Endothelial cell of umbilical vein (primary cell): ENCODE results near the gene EVC2. TPM values are rescaled to one million over a fixed set of nuclear protein-coding genes. Genes with fewer than 3 reads are reported as not detected.

Source experiments
- BruUV-seq: library from RNA; stranded (reverse); fragments of 400-500 nt; replicated peaks from 2 replicates; lab custom pipeline; 2021; lab: Mats Ljungman, UMichigan
- CTCF ChIA-PET: fragments of 300-600, 350-600 bp; sonication (Branson Sonifier 250); formaldehyde crosslinking; loops from one replicate; lab custom pipeline; 2021; ENCODE audit warnings: antibody characterized with exemption, inconsistent platforms; lab: Charles Lee
- POLR2A ChIA-PET: fragments of 300-600, 350-600 bp; sonication (Branson Sonifier 250); formaldehyde crosslinking; loops from one replicate; lab custom pipeline; 2021; ENCODE audit warnings: antibody characterized with exemption, inconsistent platforms; lab: Charles Lee
- DNase-seq: peaks from one replicate; pipeline ENCODE4 v3.0.0-alpha.2; 2011; ENCODE audit warnings: low read depth, low spot score
- FAIRE-seq: peaks from 2 replicates; lab custom pipeline; 2011; peaks lifted over from hg19 to GRCh38; lab: Jason Lieb, UNC
- H2AFZ ChIP-seq: 2 replicates; pipeline ENCODE4 v1.6.0; 2012; ENCODE audit warnings: low read depth, low read length, control low read depth, inconsistent platforms
- H3K27ac ChIP-seq: 2 replicates; pipeline ENCODE4 v1.5.1; 2011; ENCODE audit warnings: low read depth, mild to moderate bottlenecking, control low read depth, low read length, moderate library complexity; ENCODE audit not compliant: insufficient read depth
- H3K27me3 ChIP-seq, 2 experiments: 2 replicates each; pipeline versions ENCODE4 v1.6.0 to v1.6.1; 2011; ENCODE audit warnings: low read length in 2 of 2, mixed read lengths in 1 of 2; ENCODE audit not compliant: control insufficient read depth in 2 of 2, insufficient read depth in 2 of 2
- H3K36me3 ChIP-seq, 2 experiments: 2 replicates in 1 of 2; 3 replicates in 1 of 2; pipeline ENCODE4 v1.5.1; 2011; ENCODE audit warnings: low read length in 2 of 2, mild to moderate bottlenecking in 1 of 2, moderate library complexity in 1 of 2; ENCODE audit not compliant: control insufficient read depth in 2 of 2, insufficient read depth in 2 of 2; ENCODE audit errors: extremely low read depth in 1 of 2
- H3K4me1 ChIP-seq: 3 replicates; pipeline ENCODE4 v1.5.1; 2011; ENCODE audit warnings: mild to moderate bottlenecking, low read length; ENCODE audit not compliant: control insufficient read depth, insufficient read depth; ENCODE audit errors: extremely low read depth
- H3K4me2 ChIP-seq: 2 replicates; pipeline ENCODE4 v1.6.1; 2011; ENCODE audit warnings: low read length, control low read depth, mixed read lengths; ENCODE audit not compliant: insufficient read depth
- H3K4me3 ChIP-seq, 3 experiments: fragments of 200-600 bp in 1 of 3; sonication (generic), shearing (Covaris generic) in 1 of 3; replicated peaks in 1 of 3; 2 replicates each; pipeline ENCODE4 v1.5.1; 2011 to 2016; ENCODE audit warnings: control low read depth in 3 of 3, low read length in 3 of 3, mild to moderate bottlenecking in 2 of 3, inconsistent platforms in 1 of 3, low read depth in 1 of 3, moderate library complexity in 1 of 3; ENCODE audit not compliant: insufficient read depth in 1 of 3
- H3K79me2 ChIP-seq: 2 replicates; pipeline ENCODE4 v1.6.0; 2012; ENCODE audit warnings: low read length, inconsistent platforms; ENCODE audit not compliant: control insufficient read depth, insufficient read depth
- H3K9ac ChIP-seq: replicated peaks from 2 replicates; pipeline ENCODE3; 2011; ENCODE audit warnings: low read length, control low read depth; ENCODE audit not compliant: insufficient read depth; ENCODE audit errors: extremely low read depth
- H3K9me1 ChIP-seq: replicated peaks from 3 replicates; pipeline ENCODE4 v1.6.0; 2011; ENCODE audit warnings: mild to moderate bottlenecking, low read length; ENCODE audit not compliant: control insufficient read depth, insufficient read depth; ENCODE audit errors: extremely low read depth
- H3K9me3 ChIP-seq: replicated peaks from 2 replicates; pipeline ENCODE4 v1.5.1; 2012; ENCODE audit warnings: low read length, inconsistent platforms; ENCODE audit not compliant: control insufficient read depth, insufficient read depth
- H4K20me1 ChIP-seq: replicated peaks from 2 replicates; pipeline ENCODE3; 2011; ENCODE audit warnings: mild to moderate bottlenecking, low read length; ENCODE audit not compliant: control insufficient read depth, insufficient read depth; ENCODE audit errors: extremely low read depth
- EZH2 ChIP-seq: IDR thresholded peaks from 2 replicates; pipeline ENCODE4 v1.6.1; 2012; ENCODE audit warnings: borderline replicate concordance, low read depth, mild to moderate bottlenecking, moderate library complexity, low read length, inconsistent platforms; ENCODE audit not compliant: severe bottlenecking
- GATA2 ChIP-seq: IDR thresholded peaks from 2 replicates; pipeline ENCODE4 v1.7.0; 2011; ENCODE audit warnings: low read depth, mild to moderate bottlenecking, moderate library complexity, mixed read lengths, low read length; ENCODE audit not compliant: insufficient read length, insufficient read depth
- JUN ChIP-seq: IDR thresholded peaks from 2 replicates; pipeline ENCODE4 v1.6.1; 2011; ENCODE audit warnings: borderline replicate concordance, low read depth; ENCODE audit not compliant: insufficient read length, insufficient read depth
- MYC ChIP-seq: IDR thresholded peaks from one replicate; pipeline ENCODE4 v1.6.1; 2011; ENCODE audit warnings: mild to moderate bottlenecking, low read depth, low read length
- POLR2A ChIP-seq: IDR thresholded peaks from 2 replicates; pipeline ENCODE4 v1.6.1; 2012; ENCODE audit warnings: low read depth, mild to moderate bottlenecking, control low read depth, low read length
- dilution Hi-C: fragments of 300-500 bp; cut with MboI; formaldehyde crosslinking; loops from one replicate; pipeline ENCODE4 v1.15.0; 2019; ENCODE audit warnings: low sequenced_read_pairs; ENCODE audit not compliant: extremely low pct_ligation_motif_present
- intact Hi-C: fragments of 100-400 bp; cut with micrococcal nuclease; formaldehyde crosslinking; loops from one replicate; pipeline ENCODE4 v1.10.0; 2022
- polyA plus RNA-seq, 4 experiments: library from polyadenylated mRNA; depleted of rRNA in 3 of 4; stranded (reverse) in 3 of 4; unstranded in 1 of 4; fragments of >200 nt; gene quantifications; 2 replicates each; pipeline versions ENCODE4 v1.2.1 to v1.2.3, GENCODE V29; 2011 to 2012; ENCODE audit warnings: missing spikeins in 1 of 4
- total RNA-seq: library from RNA; stranded (reverse); gene quantifications from 2 replicates; pipeline ENCODE4 v1.2.3, GENCODE V29; 2021
- TF ChIP-seq, protein P1 (sequence below): IDR thresholded peaks from 2 replicates; pipeline ENCODE4 v1.6.1; 2011; ENCODE audit not compliant: insufficient read depth, insufficient read length
- TF ChIP-seq, protein P2 (sequence below), 2 donors: IDR thresholded peaks; 1 replicate in 1 of 2; 2 replicates in 1 of 2; pipeline ENCODE4 v1.5.1; 2011; ENCODE audit warnings: low read length in 2 of 2, mild to moderate bottlenecking in 2 of 2, moderate library complexity in 2 of 2, control low read depth in 1 of 2, inconsistent platforms in 1 of 2, low read depth in 1 of 2; ENCODE audit not compliant: insufficient read depth in 1 of 2; ENCODE audit errors: extremely low read depth in 1 of 2

Gene EVC2
- total and polyA plus RNA-seq, 2 donors (not counting 3 experiments of a cell fraction or from before 2014, with no cell fraction given): 1.7 to 8.8 TPM

DNA sequence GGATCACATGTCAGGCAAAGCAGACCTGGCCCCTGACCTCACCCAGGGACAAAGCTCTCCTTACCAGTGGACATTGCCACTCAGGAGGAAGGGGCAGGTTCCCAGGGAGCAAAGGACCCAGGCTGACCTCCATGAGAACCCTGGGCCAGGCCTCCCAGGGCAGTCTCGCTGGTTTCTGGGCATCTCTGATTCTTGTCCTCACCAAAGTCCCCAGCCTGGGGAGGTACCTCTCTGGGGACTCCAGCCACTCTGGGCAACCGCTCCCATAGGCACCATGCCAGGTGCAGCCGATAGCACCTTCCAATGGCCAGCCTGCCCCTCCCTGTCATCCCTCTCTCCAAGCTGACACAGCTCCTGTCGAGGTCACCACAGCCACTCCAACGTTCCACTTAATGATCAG, 7.9 kb downstream of the EVC2 start:
- Histone ChIP-seq H3K79me2 (no peaks in the 10 kb centered on the region), H3K4me1 (no peaks in the 10 kb centered on the region), H3K4me2 (no peak overlapping the region), H2AFZ (no peak overlapping the region), H3K4me3 (no peak overlapping the region), H3K36me3 (peaks cover 3 to 13% of the 10 kb centered on the region in 2 experiments), H4K20me1 (no peaks in the 10 kb centered on the region), H3K9ac (no peak overlapping the region), H3K27ac (no peak overlapping the region), H3K9me3 (no peaks in the 10 kb centered on the region), H3K9me1 (no peaks in the 10 kb centered on the region), H3K27me3 (no peaks in the 10 kb centered on the region)
- no peak for TF ChIP-seq JUN
- no peak for TF ChIP-seq EZH2
- no peak for TF ChIP-seq GATA2
- TF ChIP-seq, protein P1, sequence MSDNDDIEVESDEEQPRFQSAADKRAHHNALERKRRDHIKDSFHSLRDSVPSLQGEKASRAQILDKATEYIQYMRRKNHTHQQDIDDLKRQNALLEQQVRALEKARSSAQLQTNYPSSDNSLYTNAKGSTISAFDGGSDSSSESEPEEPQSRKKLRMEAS: no peak
- no peak for TF ChIP-seq POLR2A
- dilution Hi-C loops (no loop called here), intact Hi-C loops (no loop called here)
- FAIRE-seq (no peak), DNase-seq (no peak)
- BruUV-seq: no TSS peak
- CTCF ChIA-PET: no interaction called here
- POLR2A ChIA-PET: no interaction called here

DNA sequence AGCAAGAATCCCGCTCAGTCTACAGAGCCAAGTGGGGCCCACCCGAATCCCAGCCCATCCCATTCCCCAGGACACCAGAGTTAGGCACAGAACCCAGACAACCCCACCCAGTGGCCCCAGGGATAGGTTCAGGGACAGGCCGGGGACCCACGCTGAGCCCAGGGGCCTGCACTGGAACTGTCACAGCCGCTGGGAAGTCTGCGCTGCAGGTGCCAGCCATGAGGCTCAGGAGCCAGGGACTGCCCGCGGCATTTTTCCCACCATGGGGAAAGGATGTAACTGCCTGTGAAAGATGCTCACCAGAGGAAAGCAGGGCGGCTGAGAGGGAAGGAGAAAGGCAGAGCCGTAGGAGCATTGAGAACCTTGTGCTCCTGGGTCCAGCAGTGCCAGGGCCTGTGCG, 12.0 kb downstream of the EVC2 start:
- CTCF ChIA-PET: interaction anchor here (0.8 kb wide), 1 partner anchor 37 kb away, joined by 3 read pairs; no protein-coding TSS in a partner anchor

More for the DNA sequence above, 12.0 kb downstream of the EVC2 start:
- H3K27me3 ChIP-seq: no peaks in the 10 kb centered on the region
- TF ChIP-seq EZH2: no peak
- no peak for TF ChIP-seq MYC
- TF ChIP-seq POLR2A: no peak
- TF ChIP-seq JUN: no peak
- TF ChIP-seq, protein P2, sequence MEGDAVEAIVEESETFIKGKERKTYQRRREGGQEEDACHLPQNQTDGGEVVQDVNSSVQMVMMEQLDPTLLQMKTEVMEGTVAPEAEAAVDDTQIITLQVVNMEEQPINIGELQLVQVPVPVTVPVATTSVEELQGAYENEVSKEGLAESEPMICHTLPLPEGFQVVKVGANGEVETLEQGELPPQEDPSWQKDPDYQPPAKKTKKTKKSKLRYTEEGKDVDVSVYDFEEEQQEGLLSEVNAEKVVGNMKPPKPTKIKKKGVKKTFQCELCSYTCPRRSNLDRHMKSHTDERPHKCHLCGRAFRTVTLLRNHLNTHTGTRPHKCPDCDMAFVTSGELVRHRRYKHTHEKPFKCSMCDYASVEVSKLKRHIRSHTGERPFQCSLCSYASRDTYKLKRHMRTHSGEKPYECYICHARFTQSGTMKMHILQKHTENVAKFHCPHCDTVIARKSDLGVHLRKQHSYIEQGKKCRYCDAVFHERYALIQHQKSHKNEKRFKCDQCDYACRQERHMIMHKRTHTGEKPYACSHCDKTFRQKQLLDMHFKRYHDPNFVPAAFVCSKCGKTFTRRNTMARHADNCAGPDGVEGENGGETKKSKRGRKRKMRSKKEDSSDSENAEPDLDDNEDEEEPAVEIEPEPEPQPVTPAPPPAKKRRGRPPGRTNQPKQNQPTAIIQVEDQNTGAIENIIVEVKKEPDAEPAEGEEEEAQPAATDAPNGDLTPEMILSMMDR (IDR thresholded peaks at IDR 0.05; ENCODE audit: extremely low read depth in 1 of 2, insufficient read depth in 1 of 2, low read depth in 1 of 2, low read length in 2 of 2): no peak
- TF ChIP-seq, protein P1: no peak
- H3K36me3 ChIP-seq: peaks cover 3 to 19% of the 10 kb centered on the region in 2 experiments
- no peaks in the 10 kb centered on the region for H3K9me3 ChIP-seq
- BruUV-seq: no TSS peak
- no peak for DNase-seq
- H3K9ac ChIP-seq: no peak overlapping the region
- no peaks in the 10 kb centered on the region for H3K4me1 ChIP-seq
- FAIRE-seq: no peak
- H3K9me1 ChIP-seq: no peaks in the 10 kb centered on the region
- intact Hi-C loops (no loop called here), dilution Hi-C loops (no loop called here)
- H3K4me2 ChIP-seq: no peak overlapping the region
- POLR2A ChIA-PET: no interaction called here
- H3K4me3 ChIP-seq: no peak overlapping the region
- H3K27ac ChIP-seq: no peak overlapping the region
- H4K20me1 ChIP-seq: no peaks in the 10 kb centered on the region
- H2AFZ ChIP-seq: no peak overlapping the region
- no peaks in the 10 kb centered on the region for H3K79me2 ChIP-seq
